GM21367 (cell line): ENCODE data around the gene AGBL3.

Experiments used
- ATAC-seq: cut with Tn5 transposase; IDR thresholded peaks from one replicate; pipeline ENCODE4 v1.9.1; 2021; ENCODE audit not compliant: unreplicated experiment

Gene AGBL3

GRCh38 chr7:135129579-135129978 lies 143.3 kb downstream of the AGBL3 start:
- ATAC-seq = no peak

- no peak for ATAC-seq
These were observed 157.8 kb downstream of the AGBL3 start for GRCh38 chr7:135143885-135144668.

GRCh38 chr7:135147341-135147898 lies 161.1 kb downstream of the AGBL3 start:
- no peak for ATAC-seq

GRCh38 chr7:135147899-135148721 lies 161.8 kb downstream of the AGBL3 start, which contains the start of gene TMEM140:
Gene TMEM140, plus strand, starts transcription at chr7:135148072. Its CDS starts 16,370 bp downstream, at chr7:135164442.
- ATAC-seq = peak; percentile 64

- ATAC-seq = no peak
These were observed 163.9 kb downstream of the AGBL3 start for GRCh38 chr7:135150072-135150782.

- ATAC-seq = no peak
These were observed 164.8 kb downstream of the AGBL3 start for GRCh38 chr7:135151132-135151531.

GRCh38 chr7:135151533-135151932 lies 165.2 kb downstream of the AGBL3 start:
- no peak for ATAC-seq

- no peak for ATAC-seq
These were observed 166.1 kb downstream of the AGBL3 start for GRCh38 chr7:135152442-135152841.

- ATAC-seq = no peak
These were observed 168.4 kb downstream of the AGBL3 start for GRCh38 chr7:135154734-135155133.

- no peak for ATAC-seq
These were observed 170.0 kb downstream of the AGBL3 start for GRCh38 chr7:135156290-135156689.

GRCh38 chr7:135158141-135158655 lies 171.9 kb downstream of the AGBL3 start:
- no peak for ATAC-seq

- no peak for ATAC-seq
These were observed 172.6 kb downstream of the AGBL3 start for GRCh38 chr7:135158874-135159273.

- no peak for ATAC-seq
These were observed 173.2 kb downstream of the AGBL3 start for GRCh38 chr7:135159359-135160085.

- ATAC-seq = peak; percentile 40
These were observed 174.0 kb downstream of the AGBL3 start for GRCh38 chr7:135160098-135160857.

- ATAC-seq = no peak
These were observed 174.7 kb downstream of the AGBL3 start for GRCh38 chr7:135160858-135161653.

- ATAC-seq = no peak
These were observed 175.4 kb downstream of the AGBL3 start for GRCh38 chr7:135161669-135162068.

- no peak for ATAC-seq
These were observed 176.2 kb downstream of the AGBL3 start for GRCh38 chr7:135162382-135163001.

- ATAC-seq = no peak
These were observed 178.2 kb downstream of the AGBL3 start for GRCh38 chr7:135164357-135165061.
